ENCODE data around the gene TP63. TPM values are rescaled to one million over a fixed set of nuclear protein-coding genes. Genes with fewer than 3 reads are reported as not detected.

Gene TP63
- total RNA-seq (2021) (4.9 and 7.6 TPM in 2 replicates), Bru-seq, nascent RNA (percentile 69 among the genes with signal in this experiment), BruChase-seq, experiment 1, labeled RNA remaining after a 2-hour chase (percentile 60 among the genes with signal in this experiment), BruChase-seq, experiment 2, labeled RNA remaining after a 6-hour chase (percentile 53 among the genes with signal in this experiment)
- long read RNA-seq, full-length matches to known transcripts, result 1 of 5 reads
- long read RNA-seq, partial matches to known transcripts, result 2 of 5 reads
- long read RNA-seq, other reads (novel, unspliced or antisense), result 2 of 5 reads

DNA sequence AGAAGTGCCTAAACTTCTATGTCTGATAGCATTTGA is at the start of gene TP63:
TP63 (plus strand) TSS at position 17 of the 36 bp plus-strand sequence. CDS start 127 bp downstream, outside the sequence.
- CTCF ChIA-PET, result no interaction called here
- TF ChIP-seq EZH2 (IDR thresholded peaks at IDR 0.05; ENCODE audit: borderline replicate concordance, low read depth, low read length, poor library complexity, severe bottlenecking), result no peak
- TF ChIP-seq, protein P1, sequence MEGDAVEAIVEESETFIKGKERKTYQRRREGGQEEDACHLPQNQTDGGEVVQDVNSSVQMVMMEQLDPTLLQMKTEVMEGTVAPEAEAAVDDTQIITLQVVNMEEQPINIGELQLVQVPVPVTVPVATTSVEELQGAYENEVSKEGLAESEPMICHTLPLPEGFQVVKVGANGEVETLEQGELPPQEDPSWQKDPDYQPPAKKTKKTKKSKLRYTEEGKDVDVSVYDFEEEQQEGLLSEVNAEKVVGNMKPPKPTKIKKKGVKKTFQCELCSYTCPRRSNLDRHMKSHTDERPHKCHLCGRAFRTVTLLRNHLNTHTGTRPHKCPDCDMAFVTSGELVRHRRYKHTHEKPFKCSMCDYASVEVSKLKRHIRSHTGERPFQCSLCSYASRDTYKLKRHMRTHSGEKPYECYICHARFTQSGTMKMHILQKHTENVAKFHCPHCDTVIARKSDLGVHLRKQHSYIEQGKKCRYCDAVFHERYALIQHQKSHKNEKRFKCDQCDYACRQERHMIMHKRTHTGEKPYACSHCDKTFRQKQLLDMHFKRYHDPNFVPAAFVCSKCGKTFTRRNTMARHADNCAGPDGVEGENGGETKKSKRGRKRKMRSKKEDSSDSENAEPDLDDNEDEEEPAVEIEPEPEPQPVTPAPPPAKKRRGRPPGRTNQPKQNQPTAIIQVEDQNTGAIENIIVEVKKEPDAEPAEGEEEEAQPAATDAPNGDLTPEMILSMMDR (conservative IDR thresholded peaks at IDR 0.05; ENCODE audit: low read depth, low read length), result no peak
- H3K27me3 ChIP-seq (replicated peaks; ENCODE audit: insufficient read depth, low read depth, low read length, poor library complexity), result no peaks in the 10 kb centered on the region
- no TSS peak for BruUV-seq (replicated peaks)
- H3K4me3 ChIP-seq (ENCODE audit: low read depth, low read length, poor library complexity, severe bottlenecking), result no peak within 1 kb of the TSS
- no peak within 1 kb of the TSS for H3K27ac ChIP-seq (ENCODE audit: low read depth, low read length, poor library complexity, severe bottlenecking)
- DNase-seq (ENCODE audit: low spot score), result no peak
- POLR2A ChIA-PET (ENCODE audit: low non-redundant PET), result no interaction called here
- H3K36me3 ChIP-seq (ENCODE audit: insufficient read depth, low read length, poor library complexity, severe bottlenecking), result no peaks in the 10 kb centered on the region
- no peaks in the 10 kb centered on the region for H3K9me3 ChIP-seq (ENCODE audit: low read depth, low read length, poor library complexity, severe bottlenecking)
- peaks cover 4% of the 10 kb centered on the region for H3K4me1 ChIP-seq (ENCODE audit: insufficient read depth, low read length, poor library complexity, severe bottlenecking)
- intact Hi-C loops (cut with micrococcal nuclease; ENCODE audit: unreplicated experiment), result no loop called here

DNA sequence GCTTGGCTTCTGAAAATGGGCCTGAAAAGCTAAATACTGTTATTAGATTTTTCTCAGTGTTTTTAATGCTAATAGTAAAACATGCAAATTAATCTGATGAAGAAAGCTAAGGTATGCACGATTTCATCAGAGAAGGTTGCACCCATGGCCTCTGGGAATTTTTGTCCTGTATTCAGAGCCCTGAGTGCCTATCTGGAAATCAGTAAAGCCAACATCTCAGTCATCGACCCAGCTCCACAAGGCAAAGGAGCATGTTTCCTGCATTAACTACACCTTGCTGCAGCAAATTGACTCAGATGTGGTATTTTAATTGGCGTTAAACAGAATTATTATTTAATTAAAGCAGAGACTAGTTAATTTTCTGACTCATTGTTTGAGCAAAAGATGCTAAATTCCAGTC is 49.0 kb upstream of the TP63 start:
- DNase-seq (ENCODE audit: low spot score), result no peak
- no peak overlapping the region for H3K4me3 ChIP-seq (ENCODE audit: low read depth, low read length, poor library complexity, severe bottlenecking)
- TF ChIP-seq EZH2 (IDR thresholded peaks at IDR 0.05; ENCODE audit: borderline replicate concordance, low read depth, low read length, poor library complexity, severe bottlenecking), result no peak
- TF ChIP-seq, protein P1 (conservative IDR thresholded peaks at IDR 0.05; ENCODE audit: low read depth, low read length), result no peak
- H3K27me3 ChIP-seq (replicated peaks; ENCODE audit: insufficient read depth, low read depth, low read length, poor library complexity), result no peaks in the 10 kb centered on the region
- no peaks in the 10 kb centered on the region for H3K9me3 ChIP-seq (ENCODE audit: low read depth, low read length, poor library complexity, severe bottlenecking)
- H3K27ac ChIP-seq (ENCODE audit: low read depth, low read length, poor library complexity, severe bottlenecking), result no peak overlapping the region
- POLR2A ChIA-PET (ENCODE audit: low non-redundant PET), result no interaction called here
- no TSS peak for BruUV-seq (replicated peaks)
- CTCF ChIA-PET, result no interaction called here
- intact Hi-C loops (cut with micrococcal nuclease; ENCODE audit: unreplicated experiment), result no loop called here
- peaks cover 4% of the 10 kb centered on the region for H3K4me1 ChIP-seq (ENCODE audit: insufficient read depth, low read length, poor library complexity, severe bottlenecking)
- H3K36me3 ChIP-seq (ENCODE audit: insufficient read depth, low read length, poor library complexity, severe bottlenecking), result no peaks in the 10 kb centered on the region

DNA sequence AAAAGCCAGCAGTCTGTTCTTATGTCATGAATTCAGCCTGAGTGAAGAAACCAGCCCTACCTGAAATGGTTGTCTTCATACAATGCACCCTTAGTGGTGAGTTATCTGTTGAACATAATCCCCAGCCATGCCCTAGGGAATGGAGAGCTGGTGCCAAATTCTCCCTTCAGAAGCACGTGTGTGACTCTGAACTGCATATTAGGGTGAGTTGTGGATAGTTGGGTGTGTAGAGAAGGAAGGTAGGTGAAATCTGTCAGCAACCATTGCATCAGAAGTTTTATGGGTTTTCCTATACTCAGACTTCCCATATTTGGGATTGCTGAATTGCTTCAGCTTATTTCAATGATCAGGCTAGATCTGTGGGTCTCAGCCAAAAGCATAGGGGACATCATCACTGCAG is 46.5 kb upstream of the TP63 start:
- intact Hi-C loops (cut with micrococcal nuclease; ENCODE audit: unreplicated experiment), result no loop called here
- ChIA-PET POLR2A (ENCODE audit: low non-redundant PET) (no interaction called here), CTCF (no interaction called here)
- Histone ChIP-seq H3K9me3 (ENCODE audit: low read depth, low read length, poor library complexity, severe bottlenecking) (no peaks in the 10 kb centered on the region), H3K4me3 (ENCODE audit: low read depth, low read length, poor library complexity, severe bottlenecking) (no peak overlapping the region), H3K27ac (ENCODE audit: low read depth, low read length, poor library complexity, severe bottlenecking) (no peak overlapping the region), H3K36me3 (ENCODE audit: insufficient read depth, low read length, poor library complexity, severe bottlenecking) (no peaks in the 10 kb centered on the region), H3K27me3 (replicated peaks; ENCODE audit: insufficient read depth, low read depth, low read length, poor library complexity) (no peaks in the 10 kb centered on the region), H3K4me1 (ENCODE audit: insufficient read depth, low read length, poor library complexity, severe bottlenecking) (peaks cover 22% of the 10 kb centered on the region)
- TF ChIP-seq EZH2 (IDR thresholded peaks at IDR 0.05; ENCODE audit: borderline replicate concordance, low read depth, low read length, poor library complexity, severe bottlenecking), result no peak
- TF ChIP-seq, protein P1 (conservative IDR thresholded peaks at IDR 0.05; ENCODE audit: low read depth, low read length), result no peak
- BruUV-seq (replicated peaks), result no TSS peak
- no peak for DNase-seq (ENCODE audit: low spot score)
